H54 (cell line): ENCODE data around the gene GXYLT2.

ENCODE experiments used
- DNase-seq: peaks from one replicate; pipeline ENCODE4 v3.0.0; 2011; ENCODE audit warnings: low spot score, mixed read lengths; ENCODE audit not compliant: insufficient read length
- FAIRE-seq: peaks from 3 replicates; lab custom pipeline; 2011; peaks lifted over from hg19 to GRCh38; lab: Jason Lieb, UNC
- POLR2A ChIP-seq: IDR thresholded peaks from 2 replicates; pipeline ENCODE4 v1.6.1; 2011; ENCODE audit warnings: low read depth, mild to moderate bottlenecking, low read length

GXYLT2 gene

DNA sequence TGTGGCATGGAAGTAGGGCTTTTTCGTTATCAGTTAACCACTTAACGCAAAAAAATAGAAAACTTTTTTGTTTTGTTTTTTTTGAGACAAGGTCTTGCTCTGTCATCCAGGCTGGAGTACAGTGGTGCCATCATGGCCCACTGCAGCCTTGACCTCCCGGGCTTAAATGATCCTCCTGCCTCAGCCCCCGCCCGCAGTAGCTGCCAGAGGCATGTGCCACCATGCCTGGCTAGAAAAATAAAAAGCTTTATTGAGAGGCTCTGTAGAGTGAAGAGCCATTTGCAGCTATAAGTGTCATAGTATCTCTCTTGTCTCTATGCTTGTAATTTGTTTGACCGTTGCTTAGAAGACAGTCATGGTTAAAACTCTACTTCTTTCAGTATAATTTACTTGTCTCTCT, 122.3 kb downstream of the GXYLT2 start:
- FAIRE-seq (no peak), DNase-seq (no peak)
- TF ChIP-seq POLR2A = no peak

DNA sequence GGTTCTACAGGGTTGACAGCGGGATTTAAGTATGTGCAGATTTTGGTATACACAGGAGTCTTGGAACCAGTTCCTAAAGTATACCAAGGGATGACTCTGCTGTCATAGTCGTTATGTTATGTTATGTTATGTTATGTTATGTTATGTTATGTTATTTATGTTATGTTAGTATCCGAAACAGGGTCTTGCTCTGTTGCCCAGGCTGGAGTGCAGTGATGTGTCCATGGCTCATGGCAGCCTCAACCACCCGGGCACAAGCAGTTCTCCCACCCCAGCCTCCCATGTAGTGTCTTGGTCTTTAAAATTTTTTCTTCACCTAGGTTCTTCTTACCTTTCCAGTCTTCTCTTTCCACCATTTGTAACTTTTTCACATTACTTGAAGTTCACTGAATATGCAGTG, 130.5 kb downstream of the GXYLT2 start:
- no peak for TF ChIP-seq POLR2A
- FAIRE-seq = no peak
- DNase-seq = no peak

DNA sequence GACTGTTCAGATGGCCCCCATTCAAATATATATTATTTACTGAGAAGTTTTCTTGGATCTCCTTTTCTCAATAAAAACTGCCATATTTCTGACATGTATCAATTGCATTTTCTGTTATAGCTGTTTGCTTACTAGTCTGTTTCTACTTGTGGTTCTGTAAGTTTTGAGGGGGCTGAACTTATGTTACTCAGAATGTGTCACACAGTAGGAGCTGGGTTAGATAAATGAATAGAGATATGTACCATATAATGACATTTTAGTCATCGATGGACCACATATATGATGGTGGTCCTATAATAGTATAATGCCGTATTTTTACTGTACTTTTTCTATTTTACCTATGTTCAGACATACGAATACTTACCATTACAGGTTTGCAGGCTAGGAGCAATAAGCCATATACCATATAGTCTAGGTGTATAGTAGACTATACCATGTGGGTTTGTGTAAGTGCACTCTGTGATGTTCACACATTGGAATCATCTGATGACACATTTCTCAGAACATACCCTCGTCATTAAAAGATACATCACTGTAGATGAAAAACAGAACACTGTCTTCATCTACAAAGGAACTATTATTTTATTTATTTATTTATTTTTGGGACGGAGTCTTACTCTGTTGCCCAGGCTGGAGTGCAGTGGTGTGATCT, 131.1 kb downstream of the GXYLT2 start:
- DNase-seq (no peak), FAIRE-seq (no peak)
- TF ChIP-seq POLR2A = no peak

DNA sequence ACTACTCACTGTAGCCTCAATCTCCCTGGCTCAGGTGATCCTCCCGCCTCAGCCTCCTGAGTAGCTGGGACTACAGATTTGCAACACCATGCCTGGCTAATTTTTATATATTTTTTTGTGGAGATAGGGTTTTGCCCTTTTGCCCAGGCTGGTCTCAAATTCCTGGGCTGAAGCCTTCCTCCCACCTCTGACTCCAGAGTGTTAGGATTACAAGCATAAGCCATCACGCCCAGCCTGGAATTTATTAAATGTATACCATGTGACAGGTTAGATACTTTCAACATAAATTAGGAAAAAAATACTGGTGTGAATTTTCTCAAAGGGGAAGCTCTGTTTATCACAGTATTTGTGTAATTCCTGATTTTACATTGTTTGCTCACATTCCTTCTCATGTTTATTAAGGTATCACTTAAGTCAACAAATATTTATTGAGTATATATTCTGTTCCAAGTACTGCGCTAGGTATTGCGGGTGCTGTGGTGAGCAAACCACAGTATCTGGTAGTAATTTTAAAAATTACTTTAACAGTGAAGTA, 133.5 kb downstream of the GXYLT2 start:
- FAIRE-seq (no peak), DNase-seq (no peak)
- TF ChIP-seq POLR2A = no peak

DNA sequence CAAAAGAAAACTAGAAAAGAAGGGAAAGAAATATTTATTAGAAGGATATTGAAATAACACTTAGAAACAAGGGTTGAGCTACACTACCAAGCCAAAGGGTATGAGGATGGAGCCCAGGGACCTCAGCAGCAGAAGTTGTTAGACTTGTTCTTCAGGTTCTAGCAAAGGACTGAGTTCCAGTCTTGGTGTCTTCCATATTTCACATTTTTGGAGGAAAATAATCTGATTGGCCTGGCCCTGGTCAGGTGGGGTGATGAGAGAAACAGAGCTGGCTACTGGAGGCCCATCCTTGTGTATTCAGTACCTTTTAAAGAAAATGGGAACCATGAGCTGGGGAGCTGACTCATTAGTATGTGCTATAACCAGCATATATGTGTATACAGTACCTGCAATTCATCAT, 137.0 kb downstream of the GXYLT2 start:
- TF ChIP-seq POLR2A = no peak
- no peak for DNase-seq
- no peak for FAIRE-seq

DNA sequence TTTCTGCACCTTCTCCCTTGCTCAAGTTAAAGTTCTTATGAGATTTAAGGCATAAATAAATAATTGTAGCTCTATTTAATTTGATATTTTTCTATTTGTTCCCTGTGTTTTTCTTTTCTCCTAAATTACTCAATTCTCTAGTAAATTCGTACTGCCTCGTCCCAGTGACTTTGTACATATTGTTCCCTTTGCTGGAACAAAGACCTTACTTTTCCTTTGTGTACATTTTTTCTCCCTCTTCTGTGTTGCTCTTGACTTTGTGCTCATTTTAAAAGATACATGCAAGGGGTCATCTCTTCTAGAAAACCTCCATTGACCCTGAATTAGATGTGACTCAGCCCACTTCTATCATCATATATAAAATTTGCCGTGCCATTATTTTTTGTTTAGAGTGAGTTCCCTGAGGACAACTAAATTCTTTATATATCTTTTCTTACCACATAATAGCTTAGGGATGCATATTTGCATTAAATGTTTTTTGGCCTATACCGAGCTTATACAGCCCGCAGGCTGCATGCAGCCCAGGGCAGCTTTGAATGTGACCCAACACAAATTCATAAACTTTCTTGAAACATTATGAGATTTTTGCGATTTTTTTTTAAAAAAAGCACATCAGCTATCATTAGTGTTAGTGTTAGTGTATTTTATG, 138.4 kb downstream of the GXYLT2 start:
- FAIRE-seq (no peak), DNase-seq (no peak)
- no peak for TF ChIP-seq POLR2A
